HG03108 (cell line): ENCODE data around the gene ERO1A.

Experiments used
- ATAC-seq: cut with Tn5 transposase; IDR thresholded peaks from one replicate; pipeline ENCODE4 v1.9.1; 2021; ENCODE audit warnings: moderate library complexity; ENCODE audit not compliant: unreplicated experiment

Gene ERO1A

GRCh38 chr14:52701223-52701622, 5.9 kb upstream of the ERO1A start:
- no peak for ATAC-seq

- no peak for ATAC-seq
These were observed 5.4 kb upstream of the ERO1A start for GRCh38 chr14:52700701-52701172.

- ATAC-seq, result peak; percentile 36
These were observed 437 bp downstream of the ERO1A start for GRCh38 chr14:52694761-52695480.

- ATAC-seq, result no peak
These were observed 1.8 kb downstream of the ERO1A start for GRCh38 chr14:52693532-52693931.

- no peak for ATAC-seq
These were observed 2.3 kb downstream of the ERO1A start for GRCh38 chr14:52693036-52693435.

- no peak for ATAC-seq
These were observed 3.0 kb downstream of the ERO1A start for GRCh38 chr14:52692248-52692962.

- no peak for ATAC-seq
These were observed 4.2 kb downstream of the ERO1A start for GRCh38 chr14:52690983-52691760.

GRCh38 chr14:52686176-52686575, 9.2 kb downstream of the ERO1A start:
- ATAC-seq, result no peak

- ATAC-seq, result no peak
These were observed 11.3 kb downstream of the ERO1A start for GRCh38 chr14:52683985-52684520.

- ATAC-seq, result no peak
These were observed 16.8 kb downstream of the ERO1A start for GRCh38 chr14:52678591-52678990.

- ATAC-seq, result no peak
These were observed 31.5 kb downstream of the ERO1A start for GRCh38 chr14:52663850-52664249.

GRCh38 chr14:52661314-52661713, 34.0 kb downstream of the ERO1A start:
- no peak for ATAC-seq

- no peak for ATAC-seq
These were observed 34.5 kb downstream of the ERO1A start for GRCh38 chr14:52660832-52661231.

- ATAC-seq, result no peak
These were observed 35.0 kb downstream of the ERO1A start for GRCh38 chr14:52660325-52660724.

GRCh38 chr14:52656905-52657304, 38.5 kb downstream of the ERO1A start:
- no peak for ATAC-seq

- ATAC-seq, result no peak
These were observed 44.6 kb downstream of the ERO1A start for GRCh38 chr14:52650774-52651173.

GRCh38 chr14:52649511-52649910, 45.8 kb downstream of the ERO1A start:
- no peak for ATAC-seq

- ATAC-seq, result no peak
These were observed 53.6 kb downstream of the ERO1A start for GRCh38 chr14:52641745-52642144.

- no peak for ATAC-seq
These were observed 55.2 kb downstream of the ERO1A start for GRCh38 chr14:52640137-52640536.

- ATAC-seq, result no peak
These were observed 75.7 kb downstream of the ERO1A start for GRCh38 chr14:52619687-52620086.

GRCh38 chr14:52618602-52619001, 76.8 kb downstream of the ERO1A start:
- no peak for ATAC-seq
